Left ventricle myocardium inferior (tissue), 1 donor: Measurements from ENCODE around the gene CENPT. TPM values are rescaled to one million over a fixed set of nuclear protein-coding genes. Genes with fewer than 3 reads are reported as not detected.
A peak's percentile ranks its signal among the peaks of the same experiment; 100 is the strongest.

ENCODE experiments used
- DNase-seq: peaks from one replicate; pipeline ENCODE4 v3.0.0-alpha.2; 2020
- H3K27ac ChIP-seq: fragments of 200-600 bp; replicated peaks from 2 replicates; pipeline ENCODE4 v1.8.0; 2021
- H3K27me3 ChIP-seq: fragments of 200-600 bp; 2 replicates; pipeline ENCODE4 v1.8.0; 2021; ENCODE audit warnings: low read depth
- H3K36me3 ChIP-seq: fragments of 200-600 bp; 2 replicates; pipeline ENCODE4 v1.8.0; 2021
- H3K4me1 ChIP-seq: fragments of 200-600 bp; 2 replicates; pipeline ENCODE4 v1.8.0; 2021
- H3K4me3 ChIP-seq: fragments of 200-600 bp; 2 replicates; pipeline ENCODE4 v1.8.0; 2021; ENCODE audit warnings: mild to moderate bottlenecking, moderate library complexity
- H3K9me3 ChIP-seq: fragments of 200-600 bp; replicated peaks from 2 replicates; pipeline ENCODE4 v1.8.0; 2021
- CTCF ChIP-seq: fragments of 200-600 bp; IDR thresholded peaks from 2 replicates; pipeline ENCODE4 v1.8.0; 2021; ENCODE audit warnings: antibody characterized with exemption, mild to moderate bottlenecking, borderline replicate concordance
- intact Hi-C: fragments of 100-400 bp; cut with micrococcal nuclease; formaldehyde crosslinking; loops from one replicate; pipeline ENCODE4 v1.11.0; 2022
- total RNA-seq: library from RNA; stranded (reverse); fragmentation: NEBNext Ultra II Directional; extraction: Animal tissue kit (Norgen Biotek cat#: 25700); gene quantifications from one replicate; pipeline ENCODE4 v1.2.1, GENCODE V29; 2021
- donor health status: DM: no; HTN: yes; CAD: no; lungs with severe emphysema.

The CENPT gene
- total RNA-seq, 1 donor from 2014 or later, result 20.2 TPM

- peaks cover 67% of the 10 kb centered on the region for H3K4me1 ChIP-seq
- no peak for DNase-seq
- no peaks in the 10 kb centered on the region for H3K9me3 ChIP-seq
- no peak for TF ChIP-seq CTCF
- intact Hi-C loops, result no loop called here
- no peaks in the 10 kb centered on the region for H3K27me3 ChIP-seq
- peaks cover 8% of the 10 kb centered on the region for H3K36me3 ChIP-seq
- no peak overlapping the region for H3K4me3 ChIP-seq
- peak overlapping the region; percentile 93 for H3K27ac ChIP-seq
These were observed 8.3 kb upstream of the CENPT start for GRCh38 chr16:67855789-67856188.

- H3K4me1 ChIP-seq, result peaks cover 55% of the 10 kb centered on the region
These were observed 6.2 kb upstream of the CENPT start for GRCh38 chr16:67853670-67854069.

GRCh38 chr16:67848118-67848517 is 625 bp upstream of the CENPT start:
- peak overlapping the region; percentile 99 for H3K27ac ChIP-seq

More at GRCh38 chr16:67853670-67854069, 6.2 kb upstream of the CENPT start:
- intact Hi-C loops, result no loop called here
- no peaks in the 10 kb centered on the region for H3K9me3 ChIP-seq
- no peak for DNase-seq
- no peak overlapping the region for H3K27ac ChIP-seq
- no peak for TF ChIP-seq CTCF
- no peak overlapping the region for H3K4me3 ChIP-seq
- no peaks in the 10 kb centered on the region for H3K27me3 ChIP-seq
- no peaks in the 10 kb centered on the region for H3K36me3 ChIP-seq

DNA sequence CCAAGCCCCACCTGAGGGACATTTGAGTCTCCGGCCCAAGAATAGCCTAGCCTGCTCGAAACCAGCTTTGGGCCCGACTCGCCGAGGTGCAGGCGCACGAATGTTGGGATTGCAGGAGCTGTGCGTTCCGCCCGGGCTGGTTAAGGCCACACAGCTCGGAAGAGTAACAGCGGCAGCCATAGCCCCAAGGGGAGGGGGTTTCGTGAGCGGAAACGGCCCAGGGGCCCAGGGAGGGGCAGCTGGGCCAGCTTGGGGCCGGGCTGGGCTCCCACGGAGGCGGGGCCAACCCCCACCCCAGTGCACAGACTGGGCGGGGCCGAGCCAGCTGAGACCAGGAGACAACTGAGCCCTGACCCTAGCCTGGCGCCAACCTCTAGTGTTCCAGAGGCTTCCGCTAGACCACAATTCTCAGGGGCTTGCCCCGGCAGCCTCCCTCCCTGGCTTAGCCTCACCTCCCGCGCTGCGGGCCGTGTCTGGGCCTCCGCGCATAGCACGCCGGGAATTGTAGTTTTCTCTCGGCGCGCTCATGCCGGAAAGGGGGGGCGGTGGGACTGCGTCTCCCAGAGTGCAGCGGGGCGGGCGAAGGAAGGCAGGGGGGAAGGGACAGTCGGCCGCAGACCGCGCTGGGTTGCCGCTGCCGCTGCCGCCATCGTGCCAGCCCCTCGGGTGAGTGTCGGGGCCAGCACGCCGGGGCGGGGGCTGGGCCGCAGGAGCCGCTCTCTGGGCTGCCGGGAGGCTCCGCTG is 1.0 kb downstream of the CENPT start, which contains the start of gene NUTF2:
NUTF2 (plus strand) TSS at position 614 of the 744 bp plus-strand sequence. CDS start 18,198 bp downstream, outside the sequence.
- Histone ChIP-seq H3K27me3 (no peaks in the 10 kb centered on the region), H3K27ac (peak within 1 kb of the TSS; percentile 99), H3K4me3 (peak within 1 kb of the TSS; percentile 82), H3K36me3 (peaks cover 4% of the 10 kb centered on the region), H3K4me1 (peaks cover 71% of the 10 kb centered on the region), H3K9me3 (no peaks in the 10 kb centered on the region)
- TF ChIP-seq CTCF, result no peak
- peak; percentile 97 for DNase-seq
- intact Hi-C loops, result no loop called here

More at GRCh38 chr16:67848118-67848517, 625 bp upstream of the CENPT start:
- intact Hi-C loops, result no loop called here
- peaks cover 62% of the 10 kb centered on the region for H3K4me1 ChIP-seq
- DNase-seq, result no peak
- no peaks in the 10 kb centered on the region for H3K9me3 ChIP-seq
- H3K36me3 ChIP-seq, result peaks cover 4% of the 10 kb centered on the region
- no peaks in the 10 kb centered on the region for H3K27me3 ChIP-seq
- H3K4me3 ChIP-seq, result peak overlapping the region; percentile 82
- TF ChIP-seq CTCF, result no peak

- TF ChIP-seq CTCF, result no peak
- intact Hi-C loops, result no loop called here
- Histone ChIP-seq H3K4me1 (peaks cover 76% of the 10 kb centered on the region), H3K27ac (peak overlapping the region; percentile 99), H3K27me3 (no peaks in the 10 kb centered on the region), H3K9me3 (no peaks in the 10 kb centered on the region), H3K4me3 (peak overlapping the region; percentile 82), H3K36me3 (peaks cover 4% of the 10 kb centered on the region)
- DNase-seq, result no peak
These were observed 1.5 kb downstream of the CENPT start for GRCh38 chr16:67846063-67846319.
